C4-2B (cell line): Measurements from ENCODE around the gene RIT2.

Experiments used
- ZFX ChIP-seq: fragments of 450-650 bp; IDR thresholded peaks from 2 replicates; pipeline ENCODE4 v1.6.1; 2017
- TF ChIP-seq, protein P1 (sequence below): fragments of 450-650 bp; conservative IDR thresholded peaks from 2 replicates; pipeline ENCODE4 v1.5.1; 2017; ENCODE audit warnings: mild to moderate bottlenecking

DNA sequence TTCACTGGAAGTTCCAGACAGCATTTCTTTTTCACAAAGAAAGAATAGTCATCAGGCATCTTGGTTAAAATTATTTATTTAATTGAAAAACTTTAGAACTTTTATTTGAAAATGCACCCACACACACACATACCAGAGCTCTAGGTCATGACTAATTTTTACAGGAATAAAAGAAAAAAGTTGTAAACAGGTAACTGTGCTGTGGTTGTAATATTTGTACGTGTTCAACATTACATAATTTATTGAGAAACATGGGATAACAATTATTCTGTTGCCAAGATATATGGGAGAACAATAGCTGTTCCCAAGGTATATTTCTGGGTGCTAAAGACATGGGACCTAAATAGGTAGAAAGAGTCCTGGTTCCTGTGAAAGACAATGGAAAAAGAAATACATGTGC lies 104.9 kb downstream of the RIT2 start:
- TF ChIP-seq, protein P1, sequence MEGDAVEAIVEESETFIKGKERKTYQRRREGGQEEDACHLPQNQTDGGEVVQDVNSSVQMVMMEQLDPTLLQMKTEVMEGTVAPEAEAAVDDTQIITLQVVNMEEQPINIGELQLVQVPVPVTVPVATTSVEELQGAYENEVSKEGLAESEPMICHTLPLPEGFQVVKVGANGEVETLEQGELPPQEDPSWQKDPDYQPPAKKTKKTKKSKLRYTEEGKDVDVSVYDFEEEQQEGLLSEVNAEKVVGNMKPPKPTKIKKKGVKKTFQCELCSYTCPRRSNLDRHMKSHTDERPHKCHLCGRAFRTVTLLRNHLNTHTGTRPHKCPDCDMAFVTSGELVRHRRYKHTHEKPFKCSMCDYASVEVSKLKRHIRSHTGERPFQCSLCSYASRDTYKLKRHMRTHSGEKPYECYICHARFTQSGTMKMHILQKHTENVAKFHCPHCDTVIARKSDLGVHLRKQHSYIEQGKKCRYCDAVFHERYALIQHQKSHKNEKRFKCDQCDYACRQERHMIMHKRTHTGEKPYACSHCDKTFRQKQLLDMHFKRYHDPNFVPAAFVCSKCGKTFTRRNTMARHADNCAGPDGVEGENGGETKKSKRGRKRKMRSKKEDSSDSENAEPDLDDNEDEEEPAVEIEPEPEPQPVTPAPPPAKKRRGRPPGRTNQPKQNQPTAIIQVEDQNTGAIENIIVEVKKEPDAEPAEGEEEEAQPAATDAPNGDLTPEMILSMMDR: no peak
- no peak for TF ChIP-seq ZFX
